ENCODE measurements around the gene TULP3.
A peak's percentile ranks its signal among the peaks of the same experiment; 100 is the strongest.
"Not testable (repeated sequence)": the region's sequence is repeated elsewhere in the genome, so short reads cannot be mapped to it uniquely, and the experiment has no call there.

The TULP3 gene, protein sequence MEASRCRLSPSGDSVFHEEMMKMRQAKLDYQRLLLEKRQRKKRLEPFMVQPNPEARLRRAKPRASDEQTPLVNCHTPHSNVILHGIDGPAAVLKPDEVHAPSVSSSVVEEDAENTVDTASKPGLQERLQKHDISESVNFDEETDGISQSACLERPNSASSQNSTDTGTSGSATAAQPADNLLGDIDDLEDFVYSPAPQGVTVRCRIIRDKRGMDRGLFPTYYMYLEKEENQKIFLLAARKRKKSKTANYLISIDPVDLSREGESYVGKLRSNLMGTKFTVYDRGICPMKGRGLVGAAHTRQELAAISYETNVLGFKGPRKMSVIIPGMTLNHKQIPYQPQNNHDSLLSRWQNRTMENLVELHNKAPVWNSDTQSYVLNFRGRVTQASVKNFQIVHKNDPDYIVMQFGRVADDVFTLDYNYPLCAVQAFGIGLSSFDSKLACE

DNA sequence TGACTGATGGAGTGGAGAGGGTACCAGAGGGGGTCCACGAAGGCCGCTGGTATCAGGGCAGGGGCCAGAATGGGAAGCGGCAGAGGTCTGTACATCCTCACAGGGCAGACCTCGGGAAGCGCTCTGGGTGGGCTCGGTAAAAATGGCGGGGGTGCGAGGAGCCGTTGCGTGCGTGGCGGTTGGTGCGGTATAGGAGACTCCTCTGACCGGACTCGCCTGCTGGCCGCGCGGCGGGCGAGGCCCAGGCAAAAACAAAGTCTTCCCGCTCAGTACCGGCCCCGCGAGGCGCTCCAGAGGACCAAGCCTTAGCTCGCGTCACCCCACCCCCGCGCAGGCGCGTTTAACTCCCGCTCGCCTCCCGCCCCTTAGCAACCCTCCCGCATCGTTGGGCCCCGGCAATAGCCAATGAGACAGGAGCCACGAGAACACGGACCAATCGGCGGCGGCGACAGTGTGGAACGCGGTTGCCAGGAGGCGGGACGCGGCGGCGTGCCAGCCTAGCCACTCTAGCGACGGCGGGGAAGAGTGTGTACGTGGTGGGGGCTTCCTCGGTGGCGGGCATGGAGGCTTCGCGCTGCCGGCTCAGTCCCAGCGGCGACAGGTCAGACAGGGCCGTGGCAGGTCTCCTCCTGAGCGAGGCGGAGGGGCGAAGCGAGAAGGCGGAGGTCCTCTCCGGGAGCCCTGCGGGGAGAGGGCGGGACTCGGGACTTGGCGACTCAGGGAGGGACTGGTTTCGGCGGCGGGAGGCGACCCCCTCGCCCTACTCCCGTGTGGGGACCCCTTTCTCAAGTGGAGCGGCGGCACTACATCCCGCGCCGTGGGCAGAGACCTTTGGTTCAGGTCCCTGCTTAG is at the start of gene TULP3:
Gene TULP3, plus strand, starts transcription at position 504 of the 852 bp plus-strand sequence. Its CDS starts 57 bp downstream, at position 561.
- peak; percentile 99 for DNase-seq

- DNase-seq, result no peak
Measured at GRCh38 chr12:2841056-2841650, 49.5 kb upstream of the TULP3 start.

DNA sequence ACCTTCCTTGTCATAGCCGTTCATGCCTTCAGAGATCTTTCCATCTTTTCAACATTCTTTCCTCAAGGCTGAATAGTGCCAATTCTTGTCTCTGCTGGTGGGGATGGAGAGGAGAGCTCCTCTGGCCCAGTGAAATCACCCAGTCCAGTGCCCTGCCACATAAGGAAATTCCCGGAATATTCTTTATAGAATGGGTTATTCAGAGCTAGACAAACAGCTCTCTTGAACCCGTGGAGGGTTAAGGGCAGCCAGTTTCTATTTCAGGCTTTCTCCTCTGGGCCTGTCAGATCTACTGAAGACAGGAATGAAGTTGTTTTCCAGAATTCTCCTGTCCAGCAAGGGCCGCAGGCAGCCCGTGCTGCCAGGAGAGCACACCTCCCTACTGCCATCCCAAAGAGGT is 47.7 kb upstream of the TULP3 start:
- DNase-seq, result no peak

DNA sequence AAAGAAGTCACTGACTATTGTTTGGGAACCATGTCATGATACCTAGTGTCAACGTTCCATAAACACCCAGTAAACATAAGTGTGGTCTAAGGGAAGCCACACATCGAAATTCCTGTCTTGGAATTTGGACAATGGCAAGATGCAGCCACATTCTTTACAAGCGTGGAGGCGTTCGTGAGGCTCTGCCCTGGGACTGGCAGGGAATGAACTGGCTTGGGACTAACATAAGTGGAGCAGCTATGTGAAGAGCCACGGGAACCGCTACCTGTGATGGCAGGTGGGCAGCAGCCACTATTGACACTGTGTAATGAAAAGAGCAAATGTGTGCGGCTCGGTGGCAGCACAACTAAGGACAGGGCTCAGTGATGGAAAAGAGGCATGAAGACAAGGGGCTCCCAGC is 45.9 kb upstream of the TULP3 start:
- no peak for DNase-seq

DNA sequence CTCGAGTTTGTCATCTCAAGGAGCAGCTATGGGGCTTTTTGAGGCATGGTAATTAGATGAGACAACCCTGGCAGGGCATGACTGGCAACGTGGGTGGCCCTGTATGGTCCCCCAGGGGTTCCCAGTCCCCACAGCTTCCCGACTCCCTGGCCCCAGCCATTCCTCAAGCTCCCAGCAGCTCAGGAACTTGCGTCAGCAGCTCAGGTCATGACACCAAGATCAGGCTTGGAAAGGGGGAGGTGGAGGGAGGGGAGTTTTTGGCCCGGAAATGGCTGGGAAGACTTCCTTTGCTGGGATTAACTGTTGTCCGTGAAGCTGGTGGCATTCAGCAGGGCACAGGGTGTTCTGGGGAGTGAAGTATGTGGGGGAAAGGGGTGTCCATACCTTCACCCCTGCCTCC is 45.4 kb upstream of the TULP3 start:
- no peak for DNase-seq

GRCh38 chr12:2851931-2852330 is 38.8 kb upstream of the TULP3 start:
- no peak for DNase-seq

- DNase-seq, result peak; percentile 34
Measured at GRCh38 chr12:2853626-2854025, 37.1 kb upstream of the TULP3 start.

DNA sequence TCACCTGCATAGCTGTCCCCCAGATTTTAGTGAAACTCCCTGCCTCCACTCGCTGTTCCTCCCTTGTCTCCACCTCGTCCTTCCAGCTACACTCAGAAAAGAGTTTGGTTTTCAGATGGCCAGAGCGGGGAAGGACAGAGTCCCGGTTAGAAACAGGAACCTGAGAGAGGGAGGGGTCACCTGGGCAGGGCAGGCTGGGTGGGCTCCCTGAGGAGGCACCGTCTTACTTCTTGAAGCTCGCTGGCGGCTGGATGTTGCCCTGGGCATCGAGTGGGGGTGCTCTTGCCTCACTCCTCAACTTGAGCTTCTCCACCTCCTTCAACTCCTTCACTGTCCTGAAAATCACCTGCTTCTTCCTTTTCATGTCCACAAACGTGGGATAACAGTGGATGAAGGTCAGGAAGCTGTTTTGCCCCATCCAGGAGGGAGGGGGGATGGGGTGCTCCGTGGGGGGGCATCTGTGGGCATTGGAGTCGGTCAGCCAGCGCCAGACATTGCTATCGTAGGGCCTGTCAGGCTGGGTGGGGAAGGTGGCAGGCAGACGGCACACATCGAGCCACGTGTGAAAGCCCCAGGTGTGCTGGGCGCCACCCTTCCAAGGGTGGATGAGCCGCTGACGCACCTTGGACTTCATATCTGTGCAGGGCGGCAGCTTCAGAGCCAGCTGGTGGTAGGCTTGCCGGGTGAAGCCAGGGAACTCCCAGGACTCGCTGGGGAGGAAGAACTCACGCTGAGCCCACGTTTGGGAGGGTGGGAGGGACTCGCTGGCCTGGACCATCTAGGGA is 35.8 kb upstream of the TULP3 start:
- DNase-seq, result no peak

GRCh38 chr12:2855546-2855945 is 35.1 kb upstream of the TULP3 start:
- DNase-seq, result no peak

DNA sequence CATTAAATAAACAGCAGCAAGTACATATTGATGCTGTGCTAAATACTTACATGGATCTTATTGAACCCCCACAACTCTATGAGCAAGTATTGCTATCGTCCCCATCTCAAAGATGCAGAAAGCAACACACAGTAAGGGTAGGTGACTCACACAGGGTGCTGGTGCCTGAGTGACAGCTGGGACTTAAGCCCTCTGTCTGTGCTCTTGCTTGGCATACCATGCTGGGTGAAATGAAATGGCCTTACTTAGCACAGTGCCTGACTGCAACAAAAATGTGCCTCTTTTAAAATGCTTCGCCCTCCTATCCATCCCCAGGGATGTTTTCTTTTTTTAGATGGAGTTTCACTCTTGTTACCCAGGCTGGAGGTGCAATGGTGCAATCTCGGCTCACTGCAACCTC is 34.6 kb upstream of the TULP3 start:
- no peak for DNase-seq

DNA sequence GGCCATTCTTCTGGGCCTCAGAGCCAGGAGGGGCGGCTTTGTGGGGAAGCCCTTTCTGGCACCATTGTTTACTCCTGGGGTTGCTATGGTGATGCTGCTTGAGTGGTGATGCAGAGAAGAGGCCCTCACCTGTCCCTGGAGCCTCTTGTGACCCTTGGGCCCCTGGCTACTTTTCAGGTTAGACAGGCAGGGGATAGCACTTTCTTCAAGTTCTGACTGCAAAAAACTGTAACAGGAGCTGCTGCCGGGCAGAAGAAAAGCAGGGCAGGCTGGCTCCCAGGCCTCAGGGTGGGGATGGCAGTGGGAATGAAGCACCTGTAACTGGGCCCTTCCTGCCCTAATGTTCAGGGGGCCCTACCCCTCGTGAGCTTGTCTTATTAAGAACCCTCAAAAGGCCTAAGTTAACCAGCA is 33.7 kb upstream of the TULP3 start, which contains the start of gene TEX52:
Gene TEX52, minus strand, starts transcription at position 19 of the 411 bp plus-strand sequence. Its CDS starts 13 bp downstream, at position 6.
- no peak for DNase-seq

GRCh38 chr12:2857576-2857975 is 33.1 kb upstream of the TULP3 start:
- DNase-seq, result no peak

DNA sequence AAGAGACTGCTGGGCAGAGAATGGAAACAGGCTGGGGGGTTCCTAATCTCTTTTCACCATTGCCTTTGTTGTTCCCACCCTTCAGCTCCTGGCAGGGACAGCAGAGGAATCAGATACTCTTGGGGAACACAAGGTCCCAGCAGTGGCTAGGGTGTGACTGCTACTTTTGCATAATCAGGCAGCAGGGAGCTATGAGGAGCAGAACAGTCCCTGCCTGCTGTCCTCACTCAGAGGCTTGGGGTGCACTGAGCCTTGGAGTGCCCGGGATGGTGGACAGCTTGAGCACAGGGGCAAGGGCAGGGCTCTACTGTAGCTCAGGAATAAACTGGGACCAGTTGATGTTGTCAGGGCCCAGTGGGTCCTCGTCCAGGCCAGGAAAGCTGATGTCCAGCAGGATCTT is 32.4 kb upstream of the TULP3 start:
- DNase-seq, result no peak

- no peak for DNase-seq
Measured at GRCh38 chr12:2858944-2859421, 31.7 kb upstream of the TULP3 start.

DNA sequence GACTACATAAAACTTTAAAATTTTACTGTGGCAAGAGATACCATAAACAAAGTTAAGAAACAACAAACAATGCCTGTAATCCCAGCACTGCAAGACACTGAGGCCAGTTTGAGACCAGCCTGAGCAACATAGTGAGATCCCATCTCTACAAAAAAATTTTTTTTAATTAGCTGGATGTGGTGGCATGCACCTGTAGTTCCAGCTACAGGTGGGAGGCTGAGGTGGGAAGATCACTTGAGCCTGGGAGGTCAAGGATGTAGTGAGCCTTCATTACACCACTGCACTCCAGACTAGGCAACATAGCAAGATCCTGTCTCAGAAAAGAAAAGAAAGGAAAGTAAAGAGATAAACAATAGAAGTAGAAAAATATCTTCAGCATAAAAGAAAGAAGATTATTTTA is 30.5 kb upstream of the TULP3 start:
- no peak for DNase-seq

DNA sequence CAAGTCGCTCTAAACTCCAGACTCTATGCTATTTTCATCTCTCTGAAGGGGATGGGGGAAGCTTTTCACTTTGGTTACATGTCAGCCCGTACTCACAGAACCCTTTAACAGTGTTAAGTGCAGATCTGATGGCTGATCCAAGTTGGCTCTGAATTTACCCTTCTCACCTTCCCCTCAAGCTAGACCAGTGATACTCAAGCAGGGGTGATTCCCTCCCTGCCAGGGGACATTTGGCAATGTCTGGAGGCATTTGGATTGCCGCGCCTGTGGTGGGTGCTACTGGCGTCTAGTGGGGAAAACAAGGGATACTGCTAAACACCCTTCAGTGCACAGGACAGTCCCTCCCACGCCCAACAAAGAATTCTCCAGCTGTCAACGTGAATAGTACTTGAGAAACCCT is 27.8 kb upstream of the TULP3 start:
- no peak for DNase-seq

DNA sequence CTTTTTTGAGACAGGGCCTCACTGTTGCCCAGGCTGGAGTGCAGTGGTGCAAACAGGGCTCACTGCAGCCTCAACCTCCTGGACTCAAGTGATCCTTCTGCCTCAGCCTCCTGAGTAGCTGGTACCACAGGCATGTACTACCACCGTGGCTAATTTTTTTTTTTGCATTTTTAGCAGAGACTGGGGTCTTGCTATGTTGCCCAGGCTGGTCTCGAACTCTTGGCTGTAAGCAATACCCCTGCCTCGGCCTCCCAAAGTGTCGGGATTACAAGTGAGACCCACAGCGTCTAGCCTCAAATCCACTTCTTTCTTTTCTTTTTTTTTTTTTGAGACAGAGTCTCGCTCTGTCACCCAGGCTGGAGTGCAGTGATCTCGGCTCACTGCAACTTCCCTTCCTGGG is 27.3 kb upstream of the TULP3 start:
- DNase-seq, result not testable (repeated sequence)

DNA sequence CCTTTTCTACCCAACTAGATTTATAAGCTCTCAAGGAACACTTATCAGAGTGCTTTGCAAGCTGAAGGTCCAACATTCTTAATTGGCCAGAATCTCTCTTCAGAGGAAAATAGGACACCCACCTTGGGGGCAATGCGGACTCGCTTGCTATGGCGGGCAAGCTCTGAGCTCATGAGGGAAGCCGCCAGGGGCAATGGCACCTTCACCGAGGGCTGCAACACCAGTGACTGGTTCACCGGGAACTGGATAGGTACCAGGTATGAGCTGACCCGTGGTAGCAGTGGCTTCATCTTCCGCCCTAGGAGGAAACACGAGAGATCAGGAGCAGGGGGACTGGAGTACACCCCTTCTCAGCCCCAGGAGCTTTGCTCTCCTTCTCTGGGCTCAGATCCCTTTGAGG is 26.5 kb upstream of the TULP3 start:
- DNase-seq, result no peak

GRCh38 chr12:2868986-2869632 is 21.6 kb upstream of the TULP3 start:
- not testable (repeated sequence) for DNase-seq

DNA sequence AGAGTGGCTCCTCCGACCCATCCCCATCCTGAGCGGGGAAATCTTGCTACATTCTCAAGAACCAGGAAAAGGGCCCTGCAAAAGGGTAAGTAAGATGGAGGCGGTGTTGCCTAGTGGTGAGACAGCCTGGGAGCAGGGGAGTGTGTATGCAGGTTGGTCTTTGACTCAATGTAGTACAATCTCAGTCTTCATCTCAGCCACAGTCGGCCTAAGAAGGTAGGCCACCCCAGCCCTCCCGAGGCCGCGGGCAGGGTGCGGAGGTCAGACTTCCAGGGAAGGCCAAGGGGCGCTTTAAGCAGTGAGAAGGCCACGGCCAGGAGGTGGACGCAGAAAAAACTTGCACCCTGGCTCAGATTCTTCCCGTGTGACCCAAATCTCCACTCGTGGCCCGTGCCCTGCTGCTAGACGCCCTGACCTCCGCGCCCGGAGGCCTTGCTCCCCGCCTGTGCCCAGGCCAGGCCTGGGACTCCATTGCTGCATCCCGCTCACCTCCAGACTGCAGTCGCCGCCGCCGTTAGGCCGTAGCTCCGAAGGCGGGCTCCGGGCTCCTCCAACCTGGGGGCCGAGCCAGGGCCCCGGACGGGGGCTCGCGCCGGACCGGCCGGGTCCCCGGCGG is 14.2 kb upstream of the TULP3 start:
- DNase-seq, result peak; percentile 54
